Smooth muscle cell (in vitro differentiated cells): ENCODE measurements around the gene PHIP. TPM values are rescaled to one million over a fixed set of nuclear protein-coding genes. Genes with fewer than 3 reads are reported as not detected.

Experiments
- DNase-seq: peaks from one replicate; lab custom pipeline; 2025; ENCODE audit not compliant: unreplicated experiment; lab: John Stamatoyannopoulos, UW
- H2AFZ ChIP-seq: fragments of 200-600 bp; sonication (generic); 2 replicates; pipeline ENCODE4 v1.6.0; 2016; ENCODE audit warnings: antibody characterized with exemption, low read depth, mild to moderate bottlenecking
- H3F3A ChIP-seq: fragments of 200-600 bp; sonication (generic); 2 replicates; pipeline ENCODE4 v1.6.0; 2017; ENCODE audit warnings: antibody characterized with exemption, low read depth
- H3K27ac ChIP-seq: fragments of 200-600 bp; sonication (generic); 2 replicates; pipeline ENCODE4 v1.5.1; 2016; ENCODE audit warnings: low read depth, mild to moderate bottlenecking
- H3K27me3 ChIP-seq: fragments of 200-600 bp; sonication (generic); 2 replicates; pipeline ENCODE4 v1.6.1; 2016; ENCODE audit warnings: low read depth, mild to moderate bottlenecking
- H3K36me3 ChIP-seq: fragments of 200-600 bp; sonication (generic); 2 replicates; pipeline ENCODE4 v1.5.1; 2016; ENCODE audit warnings: low read depth
- H3K4me1 ChIP-seq: fragments of 200-600 bp; sonication (generic); 2 replicates; pipeline ENCODE4 v1.5.1; 2016; ENCODE audit warnings: low read depth
- H3K4me2 ChIP-seq: fragments of 200-600 bp; sonication (generic); 2 replicates; pipeline ENCODE4 v1.6.0; 2016; ENCODE audit warnings: mild to moderate bottlenecking
- H3K4me3 ChIP-seq: fragments of 200-600 bp; sonication (generic); 2 replicates; pipeline ENCODE4 v1.5.1; 2016; ENCODE audit warnings: mild to moderate bottlenecking
- H3K79me2 ChIP-seq: fragments of 200-600 bp; sonication (generic); 2 replicates; pipeline ENCODE4 v1.6.0; 2016; ENCODE audit warnings: low read depth, mild to moderate bottlenecking
- H3K9ac ChIP-seq: fragments of 200-600 bp; sonication (generic); 2 replicates; pipeline ENCODE4 v1.6.0; 2016; ENCODE audit warnings: low read depth
- H3K9me3 ChIP-seq: fragments of 200-600 bp; sonication (generic); replicated peaks from 2 replicates; pipeline ENCODE4 v1.5.1; 2016; ENCODE audit warnings: low read depth
- H4K20me1 ChIP-seq: fragments of 200-600 bp; sonication (generic); 2 replicates; pipeline ENCODE4 v1.6.0; 2016; ENCODE audit warnings: low read depth
- CTCF ChIP-seq: fragments of 200-600 bp; sonication (generic); IDR thresholded peaks from 2 replicates; pipeline ENCODE4 v1.5.1; 2017; ENCODE audit warnings: borderline replicate concordance, mild to moderate bottlenecking, antibody characterized with exemption; ENCODE audit not compliant: insufficient read depth, poor library complexity, severe bottlenecking
- WGBS: methylation state at CpG from one replicate; pipeline ENCODE4 v1.1.7; 2016; ENCODE audit warnings: low lambda C conversion rate; 5-methylcytosine and 5-hydroxymethylcytosine counted together
- polyA plus RNA-seq: library from polyadenylated mRNA; unstranded; fragments of >200 nt; fragmentation: Nextera tagmentation; extraction: Ambion mirVana; gene quantifications from 2 replicates; pipeline ENCODE4 v1.2.1, GENCODE V29; 2016
- total RNA-seq: library from RNA; depleted of rRNA; stranded (reverse); fragments of >200 nt; gene quantifications from 2 replicates; pipeline ENCODE4 v1.2.3, GENCODE V29; 2014

The PHIP gene
- total and polyA plus RNA-seq, 2 experiments from 2014 or later = 7.8 to 32.6 TPM

- H3K9me3 ChIP-seq = no peaks in the 10 kb centered on the region
- H3K4me3 ChIP-seq = no peak overlapping the region
- H3K4me2 ChIP-seq = no peak overlapping the region
- WGBS = 92% methylated on average over 2 of the region's 2 CpGs
- H3K36me3 ChIP-seq = peaks cover 10% of the 10 kb centered on the region
- no peak for TF ChIP-seq CTCF
- H3F3A ChIP-seq = no peaks in the 10 kb centered on the region
- DNase-seq = no peak
- no peaks in the 10 kb centered on the region for H3K27me3 ChIP-seq
- no peak overlapping the region for H3K9ac ChIP-seq
- H4K20me1 ChIP-seq = no peaks in the 10 kb centered on the region
- H3K79me2 ChIP-seq = no peaks in the 10 kb centered on the region
- no peak overlapping the region for H2AFZ ChIP-seq
- no peaks in the 10 kb centered on the region for H3K4me1 ChIP-seq
- no peak overlapping the region for H3K27ac ChIP-seq
Measured at GRCh38 chr6:79004239-79004638, 73.8 kb downstream of the PHIP start.

GRCh38 chr6:79001415-79001814 is 76.6 kb downstream of the PHIP start:
- no peaks in the 10 kb centered on the region for H3K4me1 ChIP-seq
- H2AFZ ChIP-seq = no peak overlapping the region
- no peaks in the 10 kb centered on the region for H3K79me2 ChIP-seq
- H4K20me1 ChIP-seq = no peaks in the 10 kb centered on the region
- H3K27me3 ChIP-seq = no peaks in the 10 kb centered on the region
- 100% methylated on average over 1 of the region's 1 CpG for WGBS
- H3K4me3 ChIP-seq = no peak overlapping the region
- DNase-seq = no peak
- TF ChIP-seq CTCF = no peak
- H3K27ac ChIP-seq = no peak overlapping the region
- no peak overlapping the region for H3K9ac ChIP-seq
- peaks cover 24% of the 10 kb centered on the region for H3K36me3 ChIP-seq
- no peaks in the 10 kb centered on the region for H3F3A ChIP-seq
- no peaks in the 10 kb centered on the region for H3K9me3 ChIP-seq
- H3K4me2 ChIP-seq = no peak overlapping the region

GRCh38 chr6:78999737-79000136 is 78.3 kb downstream of the PHIP start:
- no peak for TF ChIP-seq CTCF
- Histone ChIP-seq H3K4me3 (no peak overlapping the region), H3K36me3 (peaks cover 38% of the 10 kb centered on the region)

GRCh38 chr6:78995946-78996345 is 82.1 kb downstream of the PHIP start:
- no peak for DNase-seq
- Histone ChIP-seq H3K9me3 (no peaks in the 10 kb centered on the region), H3F3A (no peaks in the 10 kb centered on the region), H3K36me3 (peaks cover 40% of the 10 kb centered on the region), H3K9ac (no peak overlapping the region), H3K4me1 (no peaks in the 10 kb centered on the region), H3K4me2 (no peak overlapping the region), H3K4me3 (no peak overlapping the region), H2AFZ (no peak overlapping the region), H3K27ac (no peak overlapping the region), H3K27me3 (no peaks in the 10 kb centered on the region), H3K79me2 (no peaks in the 10 kb centered on the region), H4K20me1 (no peaks in the 10 kb centered on the region)
- TF ChIP-seq CTCF = no peak

More at GRCh38 chr6:78999737-79000136, 78.3 kb downstream of the PHIP start:
- Histone ChIP-seq H2AFZ (no peak overlapping the region), H3K4me2 (no peak overlapping the region), H3K4me1 (no peaks in the 10 kb centered on the region), H3K27ac (no peak overlapping the region), H3K9ac (no peak overlapping the region), H4K20me1 (no peaks in the 10 kb centered on the region), H3K79me2 (no peaks in the 10 kb centered on the region), H3K27me3 (no peaks in the 10 kb centered on the region), H3F3A (no peaks in the 10 kb centered on the region), H3K9me3 (no peaks in the 10 kb centered on the region)
- no peak for DNase-seq
